Stimulated activated CD4-positive, alpha-beta T cell treated with anti-CD3 and anti-CD28 coated beads, Interleukin-12 subunit alpha, Interleukin-12 subunit beta, amount 100 ng/mL, for 4 hours (primary cell): ENCODE results near the gene FRMD4B.

Experiments used
- DNase-seq: peaks from one replicate; pipeline ENCODE4 v3.0.0-alpha.2; 2020

Gene FRMD4B

GRCh38 chr3:69403454-69403853 lies 17.6 kb upstream of the FRMD4B start:
- no peak for DNase-seq

GRCh38 chr3:69400683-69401082 lies 14.8 kb upstream of the FRMD4B start:
- no peak for DNase-seq

GRCh38 chr3:69392850-69393249 lies 7.0 kb upstream of the FRMD4B start:
- DNase-seq, result no peak

GRCh38 chr3:69392415-69392814 lies 6.5 kb upstream of the FRMD4B start:
- DNase-seq, result no peak

GRCh38 chr3:69391554-69391953 lies 5.7 kb upstream of the FRMD4B start:
- DNase-seq, result no peak

- DNase-seq, result no peak
Observed at GRCh38 chr3:69390771-69391170, 4.9 kb upstream of the FRMD4B start.

- no peak for DNase-seq
Observed at GRCh38 chr3:69389520-69390248, 3.8 kb upstream of the FRMD4B start.

- DNase-seq, result no peak
Observed at GRCh38 chr3:69388241-69388640, 2.4 kb upstream of the FRMD4B start.

- DNase-seq, result no peak
Observed at GRCh38 chr3:69386556-69387385, 883 bp upstream of the FRMD4B start.

GRCh38 chr3:69385123-69385722 lies 665 bp downstream of the FRMD4B start:
- no peak for DNase-seq

GRCh38 chr3:69384326-69384725 lies 1.6 kb downstream of the FRMD4B start:
- DNase-seq, result no peak

GRCh38 chr3:69379661-69380060 lies 6.2 kb downstream of the FRMD4B start:
- no peak for DNase-seq

- DNase-seq, result no peak
Observed at GRCh38 chr3:69378112-69378802, 7.6 kb downstream of the FRMD4B start.

GRCh38 chr3:69377262-69377661 lies 8.6 kb downstream of the FRMD4B start:
- DNase-seq, result no peak

- DNase-seq, result no peak
Observed at GRCh38 chr3:69376731-69377130, 9.2 kb downstream of the FRMD4B start.

GRCh38 chr3:69371816-69372215 lies 14.1 kb downstream of the FRMD4B start:
- DNase-seq, result no peak

GRCh38 chr3:69370901-69371301 lies 15.0 kb downstream of the FRMD4B start:
- no peak for DNase-seq

- DNase-seq, result no peak
Observed at GRCh38 chr3:69370156-69370883, 15.6 kb downstream of the FRMD4B start.

GRCh38 chr3:69368129-69368741 lies 17.7 kb downstream of the FRMD4B start:
- no peak for DNase-seq

- no peak for DNase-seq
Observed at GRCh38 chr3:69367586-69367985, 18.3 kb downstream of the FRMD4B start.

- no peak for DNase-seq
Observed at GRCh38 chr3:69364354-69364753, 21.5 kb downstream of the FRMD4B start.

GRCh38 chr3:69360690-69361089 lies 25.2 kb downstream of the FRMD4B start:
- no peak for DNase-seq
